NCI-H226 (cell line): ENCODE measurements around the gene NAT14.
"Not testable (repeated sequence)": the region's sequence is repeated elsewhere in the genome, so short reads cannot be mapped to it uniquely, and the experiment has no call there.

Source experiments
- DNase-seq: peaks from one replicate; pipeline ENCODE4 v3.0.0-alpha.2; 2015

NAT14 gene

DNA sequence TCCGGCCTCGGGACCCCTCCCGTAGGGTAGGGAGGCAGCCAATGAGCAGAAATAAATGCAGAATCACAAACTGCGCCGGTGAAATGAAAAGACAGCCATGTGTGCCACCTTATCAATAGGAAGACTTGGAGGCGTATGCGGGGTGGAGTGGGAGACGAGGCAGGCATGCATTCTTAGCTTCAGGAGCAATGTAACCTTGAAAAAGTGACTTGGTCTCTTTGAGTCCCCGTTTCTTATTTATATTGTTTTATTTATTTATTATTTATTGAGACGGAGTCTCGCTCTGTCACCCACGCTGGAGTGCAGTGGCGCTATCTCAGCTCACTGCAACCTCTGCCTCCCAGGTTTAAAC, 19.2 kb downstream of the NAT14 start:
- DNase-seq, result no peak

DNA sequence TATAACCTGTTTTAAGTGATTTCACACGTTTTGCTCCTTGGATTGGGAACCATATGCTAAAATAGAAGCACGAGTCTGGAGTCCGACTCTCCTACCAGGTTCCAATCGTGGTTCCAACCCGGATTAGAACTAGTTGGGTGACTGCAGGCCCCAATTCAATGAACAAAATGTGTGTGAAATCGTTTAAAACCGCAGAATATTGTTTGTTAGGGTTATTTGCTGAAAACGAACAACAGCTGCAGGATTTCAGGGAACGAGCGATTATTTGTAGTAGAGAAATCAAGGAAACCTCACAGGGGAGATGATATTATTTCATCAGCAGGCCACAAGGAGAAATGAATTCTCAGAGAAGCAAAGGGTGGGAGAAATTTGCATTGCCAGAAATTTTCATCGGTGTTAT, 20.0 kb downstream of the NAT14 start:
- no peak for DNase-seq

DNA sequence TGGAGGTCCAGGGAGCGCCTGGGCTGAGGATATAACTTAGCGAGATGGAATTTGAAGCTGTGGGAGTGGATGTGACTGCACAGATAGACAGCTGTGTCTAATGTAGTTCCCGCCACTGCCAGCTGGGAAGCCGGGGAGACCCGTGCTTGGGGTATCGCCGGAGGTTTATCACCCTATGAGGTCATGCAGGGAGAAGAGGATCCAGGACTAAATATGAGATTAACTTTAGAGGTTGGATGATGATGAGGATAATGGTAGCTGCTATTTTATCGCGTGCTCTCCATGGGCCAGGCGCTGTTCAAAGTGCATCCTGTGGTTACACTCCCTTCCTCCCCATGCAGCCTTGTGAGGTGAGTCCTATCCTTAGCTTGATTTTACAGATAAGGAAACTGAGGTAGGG, 23.1 kb downstream of the NAT14 start:
- DNase-seq, result peak; percentile 100

- peak; percentile 91 for DNase-seq
Observed at GRCh38 chr19:55516878-55517620, 32.1 kb downstream of the NAT14 start.

DNA sequence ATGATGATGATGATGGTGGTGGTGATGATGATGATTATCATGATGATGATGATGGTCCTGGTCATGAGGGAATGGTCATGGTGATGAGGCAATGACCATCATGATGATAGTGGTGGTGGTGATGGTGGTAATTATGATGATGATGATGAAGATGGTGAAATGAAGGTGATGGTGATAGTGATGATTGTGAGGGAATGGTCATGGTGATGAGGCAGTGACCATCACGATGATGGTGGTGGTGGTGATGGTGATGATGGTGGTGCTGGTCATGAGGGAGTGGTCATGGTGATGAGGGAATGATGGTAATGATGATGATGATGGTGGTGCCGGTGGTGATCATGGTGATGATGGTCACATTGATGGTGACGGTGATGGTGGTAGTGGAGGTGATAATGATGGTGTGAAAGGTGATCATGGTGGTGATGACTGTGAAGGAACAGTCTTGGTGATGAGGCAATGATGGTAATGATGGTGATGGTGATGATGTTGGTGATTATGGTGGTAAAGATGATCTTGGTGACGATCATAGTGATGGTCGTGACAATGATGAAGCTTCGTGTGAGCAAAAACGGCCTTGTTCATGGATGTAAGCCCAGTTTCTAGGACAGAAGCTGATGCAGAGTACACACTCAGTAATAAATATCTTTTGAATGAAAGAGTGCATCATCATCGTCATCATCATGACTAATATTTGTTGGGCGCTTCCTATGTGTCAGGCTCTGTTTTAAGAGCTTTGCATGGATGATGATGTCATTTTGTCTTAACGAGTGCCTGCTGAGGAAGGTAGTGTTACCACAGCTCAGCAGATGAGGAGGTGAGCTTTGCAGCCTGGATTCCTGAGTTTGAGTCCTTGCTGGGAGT, 34.7 kb downstream of the NAT14 start:
- DNase-seq, result peak; percentile 93

GRCh38 chr19:55520691-55521292, 35.8 kb downstream of the NAT14 start:
- DNase-seq, result no peak

DNA sequence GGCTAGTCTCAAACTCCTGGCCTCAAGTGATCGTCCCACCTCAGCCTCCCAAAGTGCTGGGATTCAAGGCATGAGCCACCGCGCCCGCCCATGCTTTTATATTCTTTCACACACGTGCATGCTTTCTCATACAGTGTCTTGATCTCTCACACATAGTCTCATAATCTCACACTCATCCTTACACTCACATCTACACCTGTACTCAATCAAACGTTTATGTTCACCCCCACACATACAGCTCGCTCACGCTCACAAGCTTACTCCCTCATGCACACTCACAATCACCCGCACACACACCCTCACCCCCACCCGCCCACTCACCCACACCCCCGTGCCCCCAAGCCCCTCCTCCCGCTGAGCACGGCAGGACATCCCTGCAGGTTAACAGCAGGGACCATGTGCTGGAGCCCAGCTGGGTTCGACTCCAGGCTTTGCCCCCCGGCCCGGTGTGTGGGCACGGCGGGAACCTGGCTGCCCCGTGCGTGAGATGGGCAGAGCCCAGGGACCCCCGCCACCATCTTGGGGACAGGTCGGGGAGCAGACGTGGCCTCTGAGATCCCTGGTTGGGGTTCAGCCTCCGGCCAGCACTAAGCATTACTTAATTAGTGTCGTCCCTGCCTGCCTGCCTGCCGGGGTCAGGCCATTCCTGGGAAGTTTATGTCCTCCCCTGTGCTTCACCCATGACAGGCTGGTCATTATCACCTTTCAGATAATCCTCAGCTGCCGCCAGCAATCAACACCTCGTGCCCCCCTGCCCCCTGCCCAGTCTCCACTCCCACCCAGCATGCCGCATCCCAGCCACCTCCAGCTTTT, 40.5 kb downstream of the NAT14 start:
- no peak for DNase-seq

- DNase-seq, result peak; percentile 93
Observed at GRCh38 chr19:55526216-55527196, 41.5 kb downstream of the NAT14 start.

GRCh38 chr19:55527197-55528029, 42.4 kb downstream of the NAT14 start:
- no peak for DNase-seq

DNA sequence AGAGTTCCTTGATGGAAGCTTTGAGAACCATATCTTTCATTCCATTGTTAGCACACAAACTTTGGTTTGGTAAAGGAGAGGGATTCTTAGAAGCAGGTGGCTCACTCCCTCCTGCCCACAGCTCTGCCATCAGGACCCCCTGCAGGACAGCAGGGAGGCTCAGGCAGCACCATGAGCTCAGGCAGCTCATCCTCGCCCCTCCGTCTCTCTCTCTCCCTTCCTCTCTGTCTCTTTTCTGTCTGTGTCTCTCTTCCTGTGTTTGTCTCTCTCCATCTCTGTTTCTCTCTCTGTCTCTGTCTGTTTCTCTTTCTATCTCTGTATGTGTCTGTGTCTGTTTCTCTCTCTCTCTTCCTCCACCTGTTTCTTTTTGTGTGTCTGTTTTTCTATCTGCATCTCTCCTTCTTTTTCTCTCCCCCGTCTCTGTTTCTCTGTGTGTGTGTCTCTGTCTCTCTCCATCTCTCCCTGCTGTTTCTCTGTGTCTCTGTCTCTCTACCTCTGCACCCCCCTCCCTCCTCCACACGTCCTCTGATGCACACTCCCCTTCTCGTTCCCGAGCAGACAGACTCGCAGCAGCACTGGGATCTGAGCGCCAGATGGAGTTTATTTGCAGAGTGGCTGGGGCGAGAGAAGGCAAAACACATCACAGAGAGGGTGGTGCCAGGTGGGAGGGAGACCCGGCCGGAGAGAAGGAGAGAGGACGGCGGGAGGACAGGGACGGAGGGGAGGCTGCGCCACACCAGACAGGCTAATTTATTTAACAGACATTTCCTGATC, 43.2 kb downstream of the NAT14 start:
- DNase-seq, result no peak

DNA sequence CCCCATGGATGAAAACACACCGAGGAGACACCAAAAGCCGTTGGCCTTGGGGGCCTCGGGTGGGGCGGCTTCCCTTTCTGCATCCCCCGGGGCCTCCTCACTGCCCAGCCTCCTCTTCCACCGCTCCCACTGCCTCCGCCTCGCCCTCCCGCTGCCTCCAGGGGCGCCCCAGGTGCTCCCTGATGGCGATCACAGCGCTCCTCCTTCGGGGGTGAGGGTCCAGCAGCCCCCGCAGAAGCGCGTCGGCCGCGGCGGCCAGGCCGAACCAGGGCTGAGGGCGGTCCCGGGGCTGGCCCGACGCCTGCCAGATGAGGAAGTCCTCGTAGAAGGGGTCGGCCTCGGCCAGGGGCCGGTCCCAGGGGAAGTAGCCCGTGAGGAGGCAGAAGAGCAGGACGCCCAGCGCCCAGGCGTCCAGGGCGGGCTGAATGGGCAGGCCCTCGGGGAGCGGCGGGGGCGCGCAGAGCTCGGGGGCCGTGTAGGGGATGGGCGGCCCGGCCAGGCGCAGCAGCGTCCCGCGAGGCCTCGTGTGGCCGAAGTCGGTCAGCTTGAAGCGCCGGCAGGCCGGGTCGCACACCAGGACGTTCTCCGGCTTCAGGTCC, 44.7 kb downstream of the NAT14 start:
- DNase-seq, result no peak

GRCh38 chr19:55530996-55531395, 46.0 kb downstream of the NAT14 start:
- no peak for DNase-seq

GRCh38 chr19:55534280-55534679, 49.3 kb downstream of the NAT14 start:
- not testable (repeated sequence) for DNase-seq

DNA sequence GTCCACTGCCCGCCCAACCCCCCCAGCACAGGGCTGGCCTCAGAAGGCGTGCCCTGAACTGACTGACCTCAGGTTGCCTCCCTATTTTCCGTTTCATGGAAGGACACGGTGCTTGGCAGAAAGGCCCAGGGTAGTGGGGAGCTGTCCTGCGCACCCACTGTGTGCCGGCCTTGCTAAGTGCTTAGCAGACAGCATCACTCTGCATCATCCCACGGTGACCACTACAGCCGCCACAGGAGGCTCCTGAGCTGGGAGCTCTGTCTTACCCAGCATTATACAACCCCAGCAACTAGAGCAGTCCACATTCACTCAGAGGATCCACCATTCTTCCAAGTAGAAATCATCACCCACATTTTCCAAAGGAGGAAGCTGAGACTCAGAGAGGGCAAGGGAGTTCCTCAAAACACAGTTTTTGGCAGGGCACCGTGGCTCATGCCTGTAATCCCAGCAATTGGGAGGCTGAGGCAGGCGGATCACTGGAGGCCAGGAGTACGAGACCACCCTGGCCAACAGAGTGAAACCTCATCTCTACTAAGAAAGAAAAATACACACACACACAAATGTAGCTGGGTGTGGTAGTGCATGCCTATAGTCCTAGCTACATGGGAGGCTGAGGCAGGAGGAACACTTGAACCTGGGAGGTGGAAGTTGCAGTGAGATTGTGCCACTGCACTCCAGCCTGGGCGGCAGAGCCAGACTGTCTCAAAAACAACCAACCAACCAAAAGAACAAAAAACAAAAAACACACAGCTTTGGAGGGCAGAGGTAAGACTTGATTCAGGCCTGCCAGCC, 50.4 kb downstream of the NAT14 start:
- no peak for DNase-seq

DNA sequence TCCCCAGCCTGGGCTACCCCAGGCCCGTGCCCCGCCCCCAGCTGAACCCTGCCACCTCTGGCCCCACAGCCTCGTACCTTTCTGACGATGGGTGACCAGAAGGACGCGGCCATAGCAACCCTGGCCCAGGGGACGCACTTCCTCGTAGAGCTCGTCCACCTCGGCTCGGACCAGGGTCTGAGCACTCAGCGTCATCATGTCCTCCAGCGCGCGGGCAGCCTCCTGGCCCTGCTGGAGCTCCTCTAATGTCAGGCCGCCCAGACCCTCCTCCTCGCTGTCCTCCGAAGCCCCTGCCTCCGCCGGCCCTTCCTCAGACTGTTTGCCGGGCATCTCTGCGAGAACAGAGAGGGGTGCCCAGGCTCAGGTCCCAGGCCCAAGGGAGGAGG, 51.0 kb downstream of the NAT14 start:
- DNase-seq, result no peak

DNA sequence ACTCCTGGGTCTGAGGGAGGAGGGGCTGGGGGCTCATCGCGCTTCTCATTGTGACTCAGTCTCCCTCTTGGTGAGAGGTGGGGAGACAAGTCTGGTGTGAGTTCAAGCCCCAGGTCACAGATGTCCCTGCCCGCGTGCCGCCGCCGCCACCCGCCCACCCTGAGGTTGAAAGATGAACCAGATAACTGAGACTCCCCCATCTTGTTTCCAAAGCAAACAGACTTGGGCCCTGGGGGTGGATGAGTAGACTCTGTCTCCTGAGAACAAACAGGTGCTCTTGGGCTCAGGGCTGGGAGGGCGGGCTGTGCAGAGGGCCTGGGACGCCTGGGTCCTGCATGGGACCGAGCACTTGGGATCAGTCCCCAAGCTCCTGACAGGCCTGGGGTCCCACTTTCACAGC, 51.4 kb downstream of the NAT14 start:
- DNase-seq, result peak; percentile 42
